ENCODE results near the gene POLD1. TPM values are rescaled to one million over a fixed set of nuclear protein-coding genes. Genes with fewer than 3 reads are reported as not detected.

POLD1 gene
- total RNA-seq, 1 experiment from 2014 or later: 81.9 TPM

DNA sequence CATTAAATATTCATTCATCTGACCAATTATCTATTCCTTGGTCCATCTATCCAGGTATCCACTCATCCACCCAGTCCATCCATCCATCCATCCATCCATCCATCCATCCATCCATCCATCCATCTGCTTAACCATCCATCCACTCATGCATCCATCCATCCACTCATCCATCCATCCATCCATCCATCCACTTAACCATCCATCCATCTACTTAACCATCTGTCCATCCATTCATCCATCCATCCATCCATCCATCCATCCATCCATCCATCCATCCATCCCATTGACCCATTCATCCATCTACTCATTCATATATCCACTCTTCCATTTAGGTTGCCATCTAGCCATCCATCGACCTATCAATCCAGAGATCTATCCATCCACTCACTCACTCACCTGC is 59.9 kb downstream of the POLD1 start:
- BruUV-seq (replicated peaks): no TSS peak
- TF ChIP-seq, protein P1, sequence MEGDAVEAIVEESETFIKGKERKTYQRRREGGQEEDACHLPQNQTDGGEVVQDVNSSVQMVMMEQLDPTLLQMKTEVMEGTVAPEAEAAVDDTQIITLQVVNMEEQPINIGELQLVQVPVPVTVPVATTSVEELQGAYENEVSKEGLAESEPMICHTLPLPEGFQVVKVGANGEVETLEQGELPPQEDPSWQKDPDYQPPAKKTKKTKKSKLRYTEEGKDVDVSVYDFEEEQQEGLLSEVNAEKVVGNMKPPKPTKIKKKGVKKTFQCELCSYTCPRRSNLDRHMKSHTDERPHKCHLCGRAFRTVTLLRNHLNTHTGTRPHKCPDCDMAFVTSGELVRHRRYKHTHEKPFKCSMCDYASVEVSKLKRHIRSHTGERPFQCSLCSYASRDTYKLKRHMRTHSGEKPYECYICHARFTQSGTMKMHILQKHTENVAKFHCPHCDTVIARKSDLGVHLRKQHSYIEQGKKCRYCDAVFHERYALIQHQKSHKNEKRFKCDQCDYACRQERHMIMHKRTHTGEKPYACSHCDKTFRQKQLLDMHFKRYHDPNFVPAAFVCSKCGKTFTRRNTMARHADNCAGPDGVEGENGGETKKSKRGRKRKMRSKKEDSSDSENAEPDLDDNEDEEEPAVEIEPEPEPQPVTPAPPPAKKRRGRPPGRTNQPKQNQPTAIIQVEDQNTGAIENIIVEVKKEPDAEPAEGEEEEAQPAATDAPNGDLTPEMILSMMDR (IDR thresholded peaks at IDR 0.05; ENCODE audit: unreplicated experiment): no peak
- H3K9me3 Mint-ChIP-seq (ENCODE audit: low read depth, unreplicated experiment): peaks cover 5% of the 10 kb centered on the region
- H3K27ac Mint-ChIP-seq (ENCODE audit: unreplicated experiment): no peak overlapping the region
- H3K4me1 Mint-ChIP-seq (ENCODE audit: low read depth, unreplicated experiment): no peaks in the 10 kb centered on the region
- intact Hi-C loops (cut with micrococcal nuclease; ENCODE audit: unreplicated experiment): no loop called here
- no peak for DNase-seq
- peaks cover 5% of the 10 kb centered on the region for H3K36me3 Mint-ChIP-seq (ENCODE audit: insufficient read depth, unreplicated experiment)
- no peak overlapping the region for H3K4me3 Mint-ChIP-seq (ENCODE audit: low read depth, unreplicated experiment)
- CTCF ChIA-PET: interaction anchor here (0.5 kb wide), 1 partner anchor 20 kb away, joined by 3 read pairs; no protein-coding TSS in a partner anchor
- peaks cover 60% of the 10 kb centered on the region for H3K27me3 Mint-ChIP-seq (ENCODE audit: unreplicated experiment)

- H3K27me3 Mint-ChIP-seq (ENCODE audit: unreplicated experiment): peaks cover 55% of the 10 kb centered on the region
- peaks cover 5% of the 10 kb centered on the region for H3K9me3 Mint-ChIP-seq (ENCODE audit: low read depth, unreplicated experiment)
- intact Hi-C loops (cut with micrococcal nuclease; ENCODE audit: unreplicated experiment): no loop called here
- BruUV-seq (replicated peaks): no TSS peak
- peaks cover 5% of the 10 kb centered on the region for H3K36me3 Mint-ChIP-seq (ENCODE audit: insufficient read depth, unreplicated experiment)
- H3K27ac Mint-ChIP-seq (ENCODE audit: unreplicated experiment): no peak overlapping the region
- no peaks in the 10 kb centered on the region for H3K4me1 Mint-ChIP-seq (ENCODE audit: low read depth, unreplicated experiment)
- no peak overlapping the region for H3K4me3 Mint-ChIP-seq (ENCODE audit: low read depth, unreplicated experiment)
- CTCF ChIA-PET: no interaction called here
- TF ChIP-seq, protein P1 (IDR thresholded peaks at IDR 0.05; ENCODE audit: unreplicated experiment): no peak
- DNase-seq: no peak
Measured at GRCh38 chr19:50447053-50447452, 62.9 kb downstream of the POLD1 start.

DNA sequence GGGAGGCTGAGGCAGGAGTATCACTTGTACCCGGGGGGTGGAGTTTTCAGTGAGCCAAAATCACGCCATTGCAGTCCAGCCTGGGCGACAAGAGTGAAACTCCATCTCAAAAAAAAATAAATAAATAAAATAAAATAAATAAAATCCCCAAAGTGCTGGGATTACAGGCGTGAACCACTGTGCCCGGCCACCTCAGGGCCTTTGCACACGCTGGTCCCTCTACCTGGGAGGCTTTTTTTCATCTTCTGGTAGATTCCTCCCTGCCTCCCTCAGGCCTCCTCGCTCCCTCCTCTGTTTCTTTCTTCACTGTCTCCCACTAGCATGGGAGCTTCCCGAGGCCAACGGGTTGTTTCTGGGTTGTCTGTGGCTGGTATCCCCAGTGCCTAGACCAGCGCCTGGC is 63.6 kb downstream of the POLD1 start:
- no peak for DNase-seq
- TF ChIP-seq, protein P1 (IDR thresholded peaks at IDR 0.05; ENCODE audit: unreplicated experiment): no peak
- no peak overlapping the region for H3K4me3 Mint-ChIP-seq (ENCODE audit: low read depth, unreplicated experiment)
- CTCF ChIA-PET: no interaction called here
- peaks cover 5% of the 10 kb centered on the region for H3K36me3 Mint-ChIP-seq (ENCODE audit: insufficient read depth, unreplicated experiment)
- peaks cover 62% of the 10 kb centered on the region for H3K27me3 Mint-ChIP-seq (ENCODE audit: unreplicated experiment)
- no TSS peak for BruUV-seq (replicated peaks)
- peaks cover 5% of the 10 kb centered on the region for H3K9me3 Mint-ChIP-seq (ENCODE audit: low read depth, unreplicated experiment)
- H3K27ac Mint-ChIP-seq (ENCODE audit: unreplicated experiment): no peak overlapping the region
- H3K4me1 Mint-ChIP-seq (ENCODE audit: low read depth, unreplicated experiment): no peaks in the 10 kb centered on the region
- intact Hi-C loops (cut with micrococcal nuclease; ENCODE audit: unreplicated experiment): no loop called here

DNA sequence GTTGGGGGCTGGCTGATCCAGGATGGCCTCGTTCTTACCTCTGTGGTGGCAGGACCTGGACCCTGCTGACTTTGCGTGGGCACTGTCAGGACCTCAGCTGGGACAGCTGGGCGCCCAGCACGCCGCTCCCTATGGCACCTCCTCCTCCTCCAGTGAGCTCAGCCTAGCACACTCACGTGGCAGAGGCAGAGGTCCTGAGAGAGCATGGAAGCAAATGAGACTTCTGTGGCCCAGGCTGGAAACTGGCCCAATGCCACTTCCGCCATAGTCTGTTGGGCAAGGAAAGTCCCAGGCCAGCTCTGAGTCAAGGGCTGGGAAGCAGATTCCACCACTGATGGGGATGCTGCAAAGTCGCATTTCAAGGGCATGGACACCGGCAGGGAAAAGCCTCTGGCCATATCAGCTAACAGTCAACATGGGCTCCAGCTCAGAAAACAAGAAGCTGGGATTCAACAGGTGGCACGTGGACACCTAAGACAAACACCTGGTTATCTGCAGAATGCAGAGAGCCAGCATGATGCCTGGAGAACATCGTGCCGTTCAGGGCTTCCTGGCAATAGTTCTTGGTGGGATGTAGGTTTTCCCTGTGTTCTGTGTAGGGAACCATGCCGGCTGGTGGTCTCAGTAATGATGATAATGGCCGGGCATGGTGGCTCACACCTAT is 65.2 kb downstream of the POLD1 start:
- CTCF ChIA-PET: interaction anchor here (0.7 kb wide), 1 partner anchor 347 kb away, joined by 3 read pairs; no protein-coding TSS in a partner anchor
- TF ChIP-seq, protein P1 (IDR thresholded peaks at IDR 0.05; ENCODE audit: unreplicated experiment): no peak
- intact Hi-C loops (cut with micrococcal nuclease; ENCODE audit: unreplicated experiment): no loop called here

More for the DNA sequence above, 65.2 kb downstream of the POLD1 start:
- no peaks in the 10 kb centered on the region for H3K4me1 Mint-ChIP-seq (ENCODE audit: low read depth, unreplicated experiment)
- no peak for DNase-seq
- H3K4me3 Mint-ChIP-seq (ENCODE audit: low read depth, unreplicated experiment): no peak overlapping the region
- no peak overlapping the region for H3K27ac Mint-ChIP-seq (ENCODE audit: unreplicated experiment)
- H3K27me3 Mint-ChIP-seq (ENCODE audit: unreplicated experiment): peaks cover 61% of the 10 kb centered on the region
- no TSS peak for BruUV-seq (replicated peaks)
- peaks cover under 1% of the 10 kb centered on the region for H3K9me3 Mint-ChIP-seq (ENCODE audit: low read depth, unreplicated experiment)
- H3K36me3 Mint-ChIP-seq (ENCODE audit: insufficient read depth, unreplicated experiment): peaks cover under 1% of the 10 kb centered on the region

All from Calu3 (cell line).